SJSA1 (cell line): Measurements from ENCODE around the gene ADAT1. TPM values are rescaled to one million over a fixed set of nuclear protein-coding genes. Genes with fewer than 3 reads are reported as not detected.

Experiments used
- DNase-seq, 2 experiments: peaks; one replicate each; pipeline ENCODE4 v3.0.0-alpha.2; 2015 to 2020; ENCODE audit warnings: low spot score in 2 of 2, low read depth in 1 of 2
- H3K27ac ChIP-seq: fragments of 250-450 bp; sonication (Bioruptor Pico); 2 replicates; pipeline ENCODE4 v1.5.1; 2020; ENCODE audit warnings: mild to moderate bottlenecking, moderate library complexity
- H3K27me3 ChIP-seq: fragments of 250-450 bp; sonication (Bioruptor Pico); replicated peaks from 2 replicates; pipeline ENCODE4 v1.5.1; 2020; ENCODE audit warnings: mild to moderate bottlenecking, moderate library complexity
- H3K36me3 ChIP-seq: fragments of 250-450 bp; sonication (Bioruptor Pico); 2 replicates; pipeline ENCODE4 v1.5.1; 2020; ENCODE audit warnings: mild to moderate bottlenecking
- H3K4me1 ChIP-seq: fragments of 250-450 bp; sonication (Bioruptor Pico); replicated peaks from 2 replicates; pipeline ENCODE4 v1.6.1; 2021; ENCODE audit warnings: mild to moderate bottlenecking
- H3K4me3 ChIP-seq: fragments of 250-450 bp; sonication (Bioruptor Pico); 2 replicates; pipeline ENCODE4 v1.5.1; 2020; ENCODE audit warnings: mild to moderate bottlenecking
- H3K9me3 ChIP-seq: fragments of 250-450 bp; sonication (Bioruptor Pico); replicated peaks from 2 replicates; pipeline ENCODE4 v1.5.1; 2020; ENCODE audit warnings: mild to moderate bottlenecking
- total RNA-seq: library from RNA; depleted of rRNA; stranded (reverse); fragments of >200 nt; shearing (Covaris generic); gene quantifications from 2 replicates; pipeline ENCODE4 v1.2.3, GENCODE V29; 2014; rRNA removed

ADAT1 gene
- total RNA-seq, 1 experiment from 2014 or later = 62.0 TPM

DNA sequence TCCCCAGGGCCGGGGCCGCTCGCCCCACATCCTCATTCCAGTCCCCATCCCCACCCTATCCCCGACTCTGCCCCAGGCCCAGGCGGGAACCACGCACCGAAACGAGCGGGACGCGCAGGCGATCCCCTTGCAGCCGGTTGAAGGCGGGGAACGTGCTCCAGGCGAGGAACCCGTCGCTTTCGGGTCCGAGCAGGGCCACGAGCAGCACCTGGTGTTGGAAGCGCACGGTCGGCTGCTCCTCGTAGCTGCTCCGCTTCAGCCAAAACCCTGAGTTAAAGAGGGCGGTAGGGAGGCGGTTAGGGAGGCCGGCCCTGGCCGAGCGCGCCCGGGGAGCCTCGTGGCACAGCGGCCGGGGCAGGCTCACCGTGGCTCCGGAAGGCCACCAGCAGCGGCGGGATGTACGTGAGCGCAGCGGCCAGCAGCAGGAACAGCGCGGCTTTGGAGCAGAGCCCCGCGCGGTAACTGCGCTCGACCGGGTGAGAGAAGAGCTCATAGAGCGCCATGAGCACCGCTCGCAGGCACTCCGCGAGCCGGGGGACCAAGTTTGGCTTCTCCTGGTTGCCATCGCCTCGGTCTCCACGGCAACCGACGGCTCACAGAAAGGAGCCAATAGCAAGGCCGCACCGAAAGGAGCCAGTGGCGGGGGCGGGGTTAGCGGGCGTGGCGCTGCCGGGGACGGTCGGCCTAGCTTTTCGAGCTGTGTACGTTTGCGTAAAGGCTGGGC lies 67.2 kb downstream of the ADAT1 start, which contains the start of gene TMEM231:
Gene TMEM231 (minus strand): TSS at position 546 of the 724 bp plus-strand sequence. CDS start 43 bp downstream, at position 503.
- Histone ChIP-seq H3K4me1 (0 out of 2 replicates have a peak, but pooled peaks cover 6% of the 10 kb centered on the region), H3K36me3 (no peaks in the 10 kb centered on the region), H3K9me3 (no peaks in the 10 kb centered on the region), H3K27ac (peak within 1 kb of the TSS; percentile 4; the same call in 1 of the 2 replicates), H3K27me3 (peaks cover 6% of the 10 kb centered on the region; the same call in 1 of the 2 replicates), H3K4me3 (peak within 1 kb of the TSS; percentile 51)
- DNase-seq = peak; percentile 88 to 94

DNA sequence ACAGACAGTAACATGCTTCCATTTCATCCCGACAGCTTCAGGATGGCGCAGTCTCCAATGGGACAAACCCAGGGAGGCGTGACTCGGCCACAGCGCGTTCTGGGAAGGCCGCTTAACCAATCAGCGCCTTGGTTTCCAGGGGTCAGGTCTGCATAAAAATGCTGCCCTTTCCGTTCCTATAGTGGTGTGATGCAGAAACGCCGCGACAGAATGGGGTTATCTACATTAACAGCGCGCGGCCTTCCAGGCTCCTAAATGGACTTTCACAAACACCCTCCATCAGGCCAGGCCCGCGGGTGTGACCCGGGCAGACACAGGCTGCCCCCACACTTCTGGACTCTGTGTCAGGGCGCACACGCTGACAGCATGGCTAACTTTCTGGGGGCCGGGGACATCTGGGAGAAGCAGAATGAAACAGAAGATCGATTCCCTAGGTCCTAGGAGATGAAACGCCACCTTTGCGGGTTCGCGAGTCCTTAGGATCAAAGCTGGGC lies 67.8 kb downstream of the ADAT1 start:
- Histone ChIP-seq H3K4me3 (peak overlapping the region; percentile 51), H3K4me1 (0 out of 2 replicates have a peak, but pooled peaks cover 6% of the 10 kb centered on the region), H3K27ac (peak overlapping the region; percentile 4; the same call in 1 of the 2 replicates), H3K9me3 (no peaks in the 10 kb centered on the region), H3K27me3 (peaks cover 1% of the 10 kb centered on the region; the same call in 1 of the 2 replicates), H3K36me3 (no peaks in the 10 kb centered on the region)
- peak; percentile 72 to 91 for DNase-seq

DNA sequence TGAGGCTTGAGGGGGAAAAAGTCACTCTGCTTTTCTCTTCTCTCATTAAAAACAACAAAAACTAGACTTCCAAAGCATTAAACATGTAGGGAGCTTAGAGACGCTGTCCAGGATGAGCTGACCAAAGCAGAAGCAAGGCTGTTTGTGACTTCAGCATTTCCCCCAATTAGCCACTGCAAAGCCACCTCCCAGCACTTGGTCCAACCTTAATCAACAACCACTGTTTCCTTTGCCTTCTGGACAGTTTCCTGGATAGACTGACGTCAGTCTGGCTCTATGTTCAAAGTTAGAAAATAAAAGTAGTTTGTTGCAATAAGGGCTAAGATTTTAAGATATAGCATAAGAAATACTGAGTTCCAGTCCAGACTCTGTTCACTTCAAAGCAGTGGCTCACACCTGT lies 70.1 kb downstream of the ADAT1 start:
- DNase-seq = no peak
- no peaks in the 10 kb centered on the region for H3K9me3 ChIP-seq
- no peak overlapping the region for H3K4me3 ChIP-seq
- no peak overlapping the region for H3K27ac ChIP-seq
- 0 out of 2 replicates have a peak, but pooled peaks cover 6% of the 10 kb centered on the region for H3K4me1 ChIP-seq
- no peaks in the 10 kb centered on the region for H3K36me3 ChIP-seq
- no peaks in the 10 kb centered on the region for H3K27me3 ChIP-seq

GRCh38 chr16:75550211-75550662 lies 72.8 kb downstream of the ADAT1 start:
- Histone ChIP-seq H3K4me3 (no peak overlapping the region), H3K9me3 (no peaks in the 10 kb centered on the region), H3K27me3 (no peaks in the 10 kb centered on the region), H3K4me1 (no peaks in the 10 kb centered on the region), H3K36me3 (no peaks in the 10 kb centered on the region), H3K27ac (no peak overlapping the region)
- DNase-seq = peak in 1 of 2 experiments; percentile 9

Other genes with a start within 250 kb of the ADAT1 start
- 90.3 and 114 TPM in 2 replicates for gene CFDP1, start 189.8 kb downstream of the ADAT1 start, total RNA-seq
- 17.7 and 23.7 TPM in 2 replicates for gene TMEM170A, start 158.6 kb downstream of the ADAT1 start, total RNA-seq
- not detected in 2 replicates for gene CHST6, start 127.8 kb downstream of the ADAT1 start, total RNA-seq
- gene CHST5, start 87.2 kb downstream of the ADAT1 start, total RNA-seq = 0.08 TPM in 1 of 2 replicates, not detected in the other
- gene TMEM231, start 67.0 kb downstream of the ADAT1 start, total RNA-seq = 1.9 and 7.0 TPM in 2 replicates
- gene GABARAPL2, start 56.9 kb downstream of the ADAT1 start, total RNA-seq = 52.7 and 69.3 TPM in 2 replicates
- 156 and 232 TPM in 2 replicates for gene KARS1, start 24.4 kb upstream of the ADAT1 start, total RNA-seq
- 75.5 and 83.2 TPM in 2 replicates for gene TERF2IP, start 24.5 kb upstream of the ADAT1 start, total RNA-seq
- gene CPHXL2, start 53.7 kb upstream of the ADAT1 start, total RNA-seq = not detected in 2 replicates
- gene DUXB, start 78.2 kb upstream of the ADAT1 start, total RNA-seq = not detected in 2 replicates
- gene CPHXL, start 103.2 kb upstream of the ADAT1 start, total RNA-seq = not detected in 2 replicates